GM21619 (cell line): ENCODE data around the gene NLRC3.
A peak's percentile ranks its signal among the peaks of the same experiment; 100 is the strongest.
"Not testable (repeated sequence)": the region's sequence is repeated elsewhere in the genome, so short reads cannot be mapped to it uniquely, and the experiment has no call there.

Source experiments
- ATAC-seq: cut with Tn5 transposase; IDR thresholded peaks from one replicate; pipeline ENCODE4 v1.9.1; 2021; ENCODE audit not compliant: unreplicated experiment

The NLRC3 gene

DNA sequence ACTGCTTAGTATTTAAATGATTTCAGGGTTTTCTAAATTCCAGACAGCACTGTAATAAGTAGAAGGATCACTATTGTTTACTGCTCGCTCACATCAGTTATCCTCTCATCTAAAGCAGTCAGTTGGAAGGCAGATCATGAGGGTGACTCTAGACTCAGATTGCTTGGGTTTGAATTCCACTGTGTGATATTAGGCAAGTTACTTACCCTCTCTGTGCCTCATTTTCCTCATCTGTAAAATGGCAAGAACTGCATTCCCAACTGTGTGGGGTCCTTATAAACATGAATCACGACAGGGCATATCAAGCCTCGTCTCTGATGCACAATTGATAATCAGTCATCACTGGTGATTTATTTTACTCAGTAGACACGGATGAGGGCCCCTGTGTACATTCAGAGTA lies 61.3 kb downstream of the NLRC3 start:
- no peak for ATAC-seq

DNA sequence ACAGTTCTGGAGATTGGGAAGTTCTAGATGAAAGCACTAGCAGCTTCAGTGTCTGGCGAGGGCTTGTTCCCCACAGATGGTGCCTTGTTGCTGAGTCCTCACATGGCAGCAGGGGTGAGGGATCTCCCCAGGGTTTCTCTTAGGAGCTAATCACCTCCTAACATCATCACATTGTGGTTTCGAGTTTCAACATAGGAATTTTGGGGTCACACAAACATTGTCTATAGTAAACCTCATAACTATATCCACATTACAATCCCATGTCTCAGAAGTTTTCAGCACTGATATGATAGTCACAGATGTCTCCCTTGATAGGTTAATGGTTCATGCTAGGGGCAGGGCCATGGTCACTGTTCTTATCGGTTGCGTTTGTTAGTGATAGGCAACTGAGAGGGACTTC lies 62.6 kb downstream of the NLRC3 start:
- ATAC-seq, result no peak

DNA sequence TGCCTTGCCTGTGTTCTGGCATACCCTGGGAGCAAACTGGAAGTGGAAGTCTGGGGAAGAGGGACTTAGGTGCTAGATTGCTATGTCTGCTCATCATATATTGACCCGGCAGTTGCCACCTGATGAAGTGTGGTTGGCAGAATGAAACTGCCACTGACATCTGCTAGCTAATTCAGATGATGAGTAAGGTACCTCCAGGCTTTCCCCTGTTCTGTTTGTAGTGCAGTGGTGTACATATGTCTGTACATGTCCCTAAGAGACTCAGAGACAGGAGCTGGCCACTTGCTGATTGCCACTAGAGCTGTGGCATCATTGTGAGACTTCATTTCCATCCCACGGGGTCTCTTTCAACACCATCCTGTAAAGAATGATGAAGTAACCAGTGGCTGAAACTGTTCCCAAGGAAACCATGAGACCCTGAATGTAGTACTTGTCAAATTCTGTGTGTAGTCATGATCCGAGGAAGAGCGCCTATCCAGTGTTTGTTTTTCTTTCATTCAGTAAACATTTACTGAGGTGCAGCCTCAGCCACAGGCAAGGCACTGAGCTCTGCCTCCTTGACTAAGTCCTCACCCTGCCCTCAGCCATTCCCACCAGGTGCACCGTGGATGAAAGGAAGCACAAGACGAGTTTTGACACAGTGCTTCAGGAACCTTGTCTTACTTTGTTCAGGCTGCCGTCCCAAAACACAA lies 63.2 kb downstream of the NLRC3 start:
- no peak for ATAC-seq

DNA sequence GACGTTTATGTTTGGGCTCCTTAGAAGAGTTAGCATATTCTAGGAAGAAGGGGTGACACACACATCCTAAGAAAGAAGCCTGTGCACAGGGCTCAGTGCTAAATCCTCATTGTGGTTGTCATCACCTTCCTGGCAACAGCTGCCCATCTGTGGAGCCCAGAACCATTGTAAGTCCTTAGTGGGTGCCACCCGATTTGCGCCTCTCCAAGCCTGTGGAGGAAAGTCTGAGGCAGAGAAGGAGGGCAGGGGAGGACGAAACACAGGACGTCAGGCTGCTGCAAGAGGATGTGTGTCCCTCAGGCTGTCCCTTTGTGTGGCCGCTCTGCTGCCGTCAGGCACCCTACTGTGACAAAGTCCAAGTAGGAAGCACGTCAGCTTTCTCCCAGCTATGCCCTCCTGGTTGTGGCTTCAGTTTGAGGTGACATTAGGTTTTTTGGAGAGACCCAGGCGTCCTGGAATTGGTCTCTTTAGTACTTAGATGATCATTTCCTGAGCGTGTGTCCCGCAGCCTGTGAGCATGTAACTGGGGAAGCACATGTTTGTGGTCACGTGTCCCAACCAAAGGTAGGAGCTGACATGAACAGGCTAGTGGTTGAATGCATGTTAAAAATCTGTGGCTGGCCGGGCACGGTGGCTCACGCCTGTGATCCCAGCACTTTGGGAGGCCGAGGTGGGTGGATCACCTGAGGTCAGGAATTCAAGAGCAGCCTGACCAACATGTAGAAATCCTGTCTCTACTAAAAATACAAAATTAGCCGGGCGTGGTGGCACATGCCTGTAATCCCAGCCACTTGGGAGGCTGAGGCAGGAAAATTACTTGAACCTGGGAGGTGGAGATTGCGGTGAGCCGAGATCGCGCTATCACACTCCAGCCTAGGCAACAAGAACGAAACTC lies 65.7 kb downstream of the NLRC3 start:
- no peak for ATAC-seq

DNA sequence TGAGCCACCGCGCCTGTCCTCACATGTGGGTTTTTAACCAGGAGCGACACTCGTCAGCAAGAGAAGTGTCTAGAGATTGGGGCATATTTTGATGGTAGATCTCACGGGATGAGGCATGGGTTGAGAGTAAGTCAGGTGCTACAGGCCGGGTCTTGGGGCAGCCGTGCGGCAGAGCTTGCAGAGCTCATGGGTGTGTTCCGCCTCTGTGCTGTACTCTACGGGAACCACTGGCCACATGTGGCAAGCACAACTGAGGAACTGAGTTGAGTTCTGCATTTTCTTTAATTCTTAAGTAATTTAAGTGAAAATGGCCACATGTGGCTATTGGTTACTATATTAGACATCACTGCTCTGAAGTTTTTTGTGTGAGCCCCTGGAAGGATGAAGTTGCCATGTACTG lies 66.8 kb downstream of the NLRC3 start:
- no peak for ATAC-seq

DNA sequence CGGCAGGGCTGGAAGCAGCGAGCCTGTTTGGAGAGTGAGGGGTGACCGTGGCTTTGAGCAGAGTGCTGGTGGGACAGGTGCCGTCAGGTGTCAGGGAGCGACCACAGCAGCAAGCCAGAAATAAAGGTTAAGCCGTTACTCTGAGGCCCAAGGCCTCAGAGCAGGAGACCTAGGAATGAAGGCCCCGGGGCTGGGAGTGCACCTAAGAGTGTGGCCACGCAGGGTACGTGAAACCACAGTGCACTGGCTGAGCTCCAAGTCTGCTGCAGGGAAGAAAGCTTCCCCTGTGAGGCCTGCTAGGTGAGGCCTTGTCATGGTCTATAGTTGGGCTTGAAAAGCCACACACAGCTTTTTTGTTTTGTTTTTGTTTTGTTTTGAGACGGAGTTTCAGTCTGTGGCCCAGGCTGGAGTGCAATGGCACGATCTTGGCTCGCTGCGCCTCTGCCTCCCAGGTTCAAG lies 67.7 kb downstream of the NLRC3 start:
- ATAC-seq, result peak; percentile 63

DNA sequence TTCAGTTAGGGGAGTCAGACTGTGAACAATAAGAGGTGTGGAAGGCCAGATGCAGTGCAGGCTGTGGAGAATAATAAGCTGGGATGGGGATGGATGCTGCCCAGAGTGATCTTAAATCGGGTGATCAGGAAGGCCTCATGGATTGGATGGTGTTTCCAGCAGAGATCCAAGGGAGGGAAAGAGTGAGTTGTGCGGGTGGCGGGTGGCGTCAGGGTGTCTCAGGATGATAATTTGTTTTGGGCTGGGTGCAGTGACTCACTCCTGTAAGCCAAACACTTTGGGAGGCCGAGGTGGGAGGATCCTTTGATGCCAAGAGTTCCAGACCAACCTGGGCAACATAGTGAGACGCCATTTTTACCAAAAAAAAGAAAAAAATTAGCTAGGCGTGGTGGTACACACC lies 68.5 kb downstream of the NLRC3 start:
- no peak for ATAC-seq

DNA sequence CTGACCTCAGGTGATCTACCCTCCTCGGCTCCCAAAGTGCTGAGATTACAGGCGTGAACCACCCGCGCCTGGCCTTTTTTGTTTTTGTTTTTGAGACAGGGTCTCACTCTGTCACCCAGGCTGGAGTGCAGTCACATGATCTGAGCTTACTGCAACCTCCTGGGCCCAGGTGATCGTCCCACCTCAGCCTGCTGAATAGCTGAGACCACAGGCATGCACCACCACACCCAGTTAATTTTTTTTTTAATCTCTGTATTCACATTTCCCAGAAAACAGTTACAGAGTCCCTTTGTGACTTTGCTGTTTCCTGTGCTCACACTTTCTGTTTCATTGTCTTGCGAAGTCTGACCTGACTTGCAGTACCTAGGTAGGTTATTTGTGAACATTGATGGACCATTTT lies 73.7 kb downstream of the NLRC3 start:
- no peak for ATAC-seq

DNA sequence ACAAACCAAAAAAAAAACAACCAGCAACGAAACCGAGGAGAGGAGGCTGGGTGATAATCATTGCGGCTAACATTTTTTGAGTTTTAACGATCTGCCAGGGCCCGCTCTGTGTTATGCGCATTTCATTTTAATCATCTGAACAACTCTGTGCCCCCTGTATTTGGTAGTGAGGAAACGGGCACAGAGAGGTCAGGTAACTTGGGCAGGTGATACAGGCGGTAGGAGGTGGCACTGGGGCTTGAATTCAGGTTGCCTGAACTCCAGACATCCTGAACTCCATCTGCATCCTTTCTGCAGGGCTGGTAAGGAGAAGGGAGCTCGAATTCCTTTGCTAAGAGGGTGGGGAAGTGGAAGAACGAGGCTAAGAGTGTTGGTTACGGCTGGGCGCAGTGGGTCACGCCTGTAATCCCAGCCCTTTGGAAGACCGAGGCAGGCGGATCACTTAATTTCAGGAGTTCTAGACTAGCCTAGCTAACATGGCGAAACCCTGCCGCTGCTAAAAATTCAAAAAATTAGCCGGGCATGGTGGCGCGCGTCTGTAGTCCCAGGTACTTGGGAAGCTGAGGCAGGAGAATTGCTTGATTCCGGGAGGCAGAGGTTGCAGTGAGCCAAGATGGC lies 75.3 kb downstream of the NLRC3 start:
- ATAC-seq, result no peak

DNA sequence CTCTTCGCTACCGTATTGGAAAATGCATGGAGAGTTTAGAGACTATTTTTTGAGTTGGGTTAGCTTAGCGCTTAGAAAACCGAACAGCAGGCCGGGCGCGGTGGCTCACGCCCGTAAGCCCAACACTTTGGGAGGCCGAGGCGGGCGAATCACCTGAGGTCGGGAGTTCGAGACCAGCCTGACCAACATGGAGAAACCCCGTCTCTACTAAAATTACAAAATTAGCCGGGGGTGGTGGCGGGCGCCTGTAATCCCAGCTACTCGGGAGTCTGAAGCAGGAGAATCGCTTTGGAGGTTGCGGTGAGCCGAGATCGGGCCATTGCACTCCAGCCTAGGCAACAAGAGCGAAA lies 75.8 kb downstream of the NLRC3 start:
- not testable (repeated sequence) for ATAC-seq

DNA sequence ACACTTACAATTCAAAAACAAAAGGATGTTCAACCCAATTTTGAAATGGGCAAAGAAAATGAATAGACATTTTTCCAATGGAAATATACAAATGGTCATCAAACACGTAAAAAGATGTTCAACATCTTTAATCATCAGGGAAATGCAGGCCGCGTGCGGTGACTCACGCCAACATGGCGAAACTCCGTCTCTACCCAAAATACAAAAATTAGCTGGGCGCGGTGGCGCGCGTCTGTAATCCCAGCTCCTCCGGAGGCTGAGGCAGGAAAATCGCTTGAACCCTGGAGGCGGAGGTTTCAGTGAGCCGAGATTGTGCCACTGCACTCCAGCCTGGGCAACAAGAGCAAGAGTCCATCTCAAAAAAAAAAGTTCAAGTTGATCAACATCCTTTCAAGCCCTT lies 78.2 kb downstream of the NLRC3 start:
- ATAC-seq, result no peak

DNA sequence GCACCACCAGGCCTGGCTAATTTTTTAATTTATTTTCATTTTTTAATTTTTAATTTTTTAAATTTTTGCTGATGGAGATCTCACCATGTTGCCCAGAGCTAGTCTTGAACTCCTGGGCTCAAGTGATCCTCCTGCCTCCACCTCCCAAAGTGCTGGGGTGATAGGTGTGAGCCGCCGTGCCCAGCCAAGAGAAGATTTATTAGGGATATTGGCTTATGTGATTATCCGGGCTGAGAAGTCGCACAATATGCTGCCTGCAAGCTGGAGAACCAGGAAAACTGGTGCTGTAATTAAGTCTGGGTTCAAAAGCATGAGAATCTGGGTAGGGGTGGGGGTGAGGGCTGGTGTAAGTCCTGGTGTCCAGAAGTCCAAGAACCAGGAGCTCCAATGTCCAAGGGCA lies 79.4 kb downstream of the NLRC3 start:
- no peak for ATAC-seq

DNA sequence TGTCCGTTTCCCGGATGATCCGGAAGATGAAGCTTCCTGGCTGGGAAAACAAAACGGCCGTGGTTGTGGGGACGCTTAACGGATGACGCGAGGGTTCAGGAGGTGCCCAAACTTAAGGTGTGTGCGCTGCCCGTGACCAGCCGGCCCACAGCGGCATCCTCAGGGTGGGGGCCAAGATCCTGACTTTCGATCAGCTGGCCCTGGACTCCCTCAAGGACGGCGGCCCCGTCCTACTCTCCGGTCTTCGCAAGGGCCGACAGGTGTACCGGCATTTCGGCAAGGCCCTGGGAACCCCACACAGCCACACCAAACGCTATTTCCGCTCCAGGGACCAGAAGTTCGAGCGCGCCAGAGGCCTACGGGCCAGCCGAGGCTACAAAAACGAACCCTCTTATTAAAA lies 80.8 kb downstream of the NLRC3 start:
- no peak for ATAC-seq

DNA sequence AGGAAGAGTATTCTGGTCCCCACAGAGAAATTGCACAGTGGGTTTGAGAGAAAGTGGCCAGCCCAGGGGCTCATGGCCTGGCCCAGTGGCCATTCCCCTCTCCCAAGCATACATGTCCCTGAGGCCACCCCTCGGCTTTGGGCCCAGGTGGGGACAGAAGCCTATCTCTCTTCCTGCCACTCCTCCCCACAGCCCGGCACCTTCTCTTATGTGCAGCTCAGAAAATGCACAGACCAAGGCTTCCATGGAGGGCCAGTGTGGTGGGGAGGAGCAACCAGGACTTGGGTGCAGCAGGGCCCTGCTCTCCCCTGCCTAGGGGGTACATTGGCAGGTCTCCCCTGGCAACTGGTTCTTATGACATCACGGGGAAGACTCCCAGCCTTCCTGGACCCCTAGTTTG lies 82.0 kb downstream of the NLRC3 start, which contains the start of gene C16orf90:
Gene C16orf90, minus strand, starts transcription at position 314 of the 400 bp plus-strand sequence. Its CDS starts 68 bp downstream, at position 246.
- no peak for ATAC-seq

DNA sequence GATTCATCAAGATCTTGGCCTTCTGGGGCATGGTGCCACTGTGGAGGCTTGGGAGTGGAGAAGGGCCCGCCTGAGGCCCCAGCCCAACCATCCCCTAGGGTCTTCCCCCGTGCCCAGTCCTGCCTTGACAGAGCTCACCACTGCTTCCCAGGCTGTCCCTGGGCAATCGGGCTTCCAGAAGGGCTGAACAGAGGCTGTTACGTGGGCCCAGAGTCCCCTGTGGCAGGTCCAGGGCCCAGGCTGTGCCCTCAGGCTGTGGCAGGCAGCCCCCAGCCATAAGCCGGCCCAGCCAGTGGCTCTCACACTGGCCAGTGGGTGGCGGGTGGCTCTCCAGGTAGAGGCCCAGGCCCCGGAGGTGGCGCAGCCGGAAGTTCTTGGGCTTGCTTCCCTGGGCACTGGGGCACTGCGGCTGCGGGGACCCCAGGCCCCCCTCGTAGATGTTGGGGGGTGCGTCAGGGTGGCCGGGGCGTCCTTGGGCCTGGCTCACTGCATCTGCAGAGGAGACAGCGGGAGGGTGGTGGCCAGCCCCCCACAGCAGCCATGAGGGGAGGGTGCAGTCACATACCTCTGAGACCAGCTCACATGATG lies 82.7 kb downstream of the NLRC3 start:
- no peak for ATAC-seq

DNA sequence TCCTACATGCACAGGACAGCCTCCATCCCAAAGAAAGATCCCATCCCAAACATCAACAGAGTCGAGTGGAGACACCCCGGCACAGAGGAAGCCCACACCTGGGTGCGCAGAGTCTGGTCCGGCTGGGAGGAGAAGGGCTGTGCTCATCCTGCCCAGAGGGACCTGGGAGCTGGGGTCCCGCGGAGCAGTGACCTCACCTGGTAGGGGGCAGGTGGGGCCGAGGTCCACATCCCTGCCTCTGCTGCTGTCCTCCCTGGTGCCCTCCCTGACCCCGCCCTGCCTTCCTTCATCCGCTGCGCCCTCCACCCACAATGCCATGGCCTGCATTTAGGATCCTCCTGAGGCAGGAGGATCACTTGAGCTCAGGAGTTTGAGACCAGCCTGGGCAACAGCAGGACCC lies 84.8 kb downstream of the NLRC3 start:
- ATAC-seq, result no peak

DNA sequence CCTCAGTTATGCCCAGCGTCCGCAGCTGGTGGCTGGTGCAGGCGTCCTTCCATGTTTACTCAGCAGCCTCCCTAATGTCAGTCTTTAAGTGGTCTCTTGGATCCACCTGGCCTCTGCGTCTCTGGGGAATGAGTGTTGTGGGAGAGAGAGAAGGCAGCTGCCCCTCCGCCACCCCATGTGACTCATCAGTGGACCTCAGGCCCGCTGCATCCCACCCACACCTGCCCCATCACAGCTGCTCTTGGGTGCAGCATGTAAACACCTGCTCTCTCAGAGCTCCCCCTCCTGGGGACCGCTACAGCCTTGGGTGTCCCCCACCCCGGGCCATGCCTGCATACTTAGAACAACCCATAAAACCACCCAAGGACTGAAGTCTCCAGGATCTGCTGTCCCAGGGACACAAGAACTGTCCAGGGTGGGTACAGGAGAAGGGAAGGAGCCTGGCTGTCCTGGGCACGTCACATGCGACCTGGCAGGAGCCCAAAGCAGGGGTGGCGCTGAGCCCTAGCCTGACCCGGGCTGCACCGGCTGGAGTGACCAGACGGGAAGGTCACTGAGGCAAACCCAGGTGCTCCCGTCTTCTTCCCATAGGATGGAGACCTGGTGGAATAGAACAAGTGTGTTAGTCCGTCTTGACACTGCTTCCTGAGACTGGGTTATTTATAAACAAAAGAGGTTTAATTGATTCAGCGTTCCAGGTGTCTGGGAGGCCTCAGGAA lies 86.1 kb downstream of the NLRC3 start:
- ATAC-seq, result no peak
